ENCODE data around the gene IL31RA.

Gene IL31RA

GRCh38 chr5:55820488-55820887 is 30.7 kb upstream of the IL31RA start:
- no peaks in the 10 kb centered on the region for H3K79me2 ChIP-seq (ENCODE audit: low read length)
- no peak overlapping the region for H3K27ac ChIP-seq (ENCODE audit: low read length)
- no peaks in the 10 kb centered on the region for H4K20me1 ChIP-seq (ENCODE audit: insufficient read depth, low read length)
- no peak overlapping the region for H3K9ac ChIP-seq (ENCODE audit: low read length)
- TF ChIP-seq EZH2phosphoT487 (IDR thresholded peaks at IDR 0.05; ENCODE audit: low read depth) = no peak
- TF ChIP-seq, protein P1, sequence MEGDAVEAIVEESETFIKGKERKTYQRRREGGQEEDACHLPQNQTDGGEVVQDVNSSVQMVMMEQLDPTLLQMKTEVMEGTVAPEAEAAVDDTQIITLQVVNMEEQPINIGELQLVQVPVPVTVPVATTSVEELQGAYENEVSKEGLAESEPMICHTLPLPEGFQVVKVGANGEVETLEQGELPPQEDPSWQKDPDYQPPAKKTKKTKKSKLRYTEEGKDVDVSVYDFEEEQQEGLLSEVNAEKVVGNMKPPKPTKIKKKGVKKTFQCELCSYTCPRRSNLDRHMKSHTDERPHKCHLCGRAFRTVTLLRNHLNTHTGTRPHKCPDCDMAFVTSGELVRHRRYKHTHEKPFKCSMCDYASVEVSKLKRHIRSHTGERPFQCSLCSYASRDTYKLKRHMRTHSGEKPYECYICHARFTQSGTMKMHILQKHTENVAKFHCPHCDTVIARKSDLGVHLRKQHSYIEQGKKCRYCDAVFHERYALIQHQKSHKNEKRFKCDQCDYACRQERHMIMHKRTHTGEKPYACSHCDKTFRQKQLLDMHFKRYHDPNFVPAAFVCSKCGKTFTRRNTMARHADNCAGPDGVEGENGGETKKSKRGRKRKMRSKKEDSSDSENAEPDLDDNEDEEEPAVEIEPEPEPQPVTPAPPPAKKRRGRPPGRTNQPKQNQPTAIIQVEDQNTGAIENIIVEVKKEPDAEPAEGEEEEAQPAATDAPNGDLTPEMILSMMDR (IDR thresholded peaks at IDR 0.05; ENCODE audit: low read depth, low read length) = no peak
- no peak overlapping the region for H2AFZ ChIP-seq (ENCODE audit: low read depth, low read length)
- no peaks in the 10 kb centered on the region for H3K36me3 ChIP-seq (replicated peaks; ENCODE audit: low read depth, low read length)
- no peaks in the 10 kb centered on the region for H3K9me3 ChIP-seq (ENCODE audit: insufficient read depth, low read length)
- peaks cover 7% of the 10 kb centered on the region; the same call in 1 of the 2 replicates for H3K4me1 ChIP-seq (ENCODE audit: low read length)
- no peak overlapping the region for H3K4me3 ChIP-seq (ENCODE audit: low read length)
- H3K4me2 ChIP-seq (ENCODE audit: low read length) = no peak overlapping the region
- no peaks in the 10 kb centered on the region for H3K27me3 ChIP-seq (ENCODE audit: low read depth, low read length)

DNA sequence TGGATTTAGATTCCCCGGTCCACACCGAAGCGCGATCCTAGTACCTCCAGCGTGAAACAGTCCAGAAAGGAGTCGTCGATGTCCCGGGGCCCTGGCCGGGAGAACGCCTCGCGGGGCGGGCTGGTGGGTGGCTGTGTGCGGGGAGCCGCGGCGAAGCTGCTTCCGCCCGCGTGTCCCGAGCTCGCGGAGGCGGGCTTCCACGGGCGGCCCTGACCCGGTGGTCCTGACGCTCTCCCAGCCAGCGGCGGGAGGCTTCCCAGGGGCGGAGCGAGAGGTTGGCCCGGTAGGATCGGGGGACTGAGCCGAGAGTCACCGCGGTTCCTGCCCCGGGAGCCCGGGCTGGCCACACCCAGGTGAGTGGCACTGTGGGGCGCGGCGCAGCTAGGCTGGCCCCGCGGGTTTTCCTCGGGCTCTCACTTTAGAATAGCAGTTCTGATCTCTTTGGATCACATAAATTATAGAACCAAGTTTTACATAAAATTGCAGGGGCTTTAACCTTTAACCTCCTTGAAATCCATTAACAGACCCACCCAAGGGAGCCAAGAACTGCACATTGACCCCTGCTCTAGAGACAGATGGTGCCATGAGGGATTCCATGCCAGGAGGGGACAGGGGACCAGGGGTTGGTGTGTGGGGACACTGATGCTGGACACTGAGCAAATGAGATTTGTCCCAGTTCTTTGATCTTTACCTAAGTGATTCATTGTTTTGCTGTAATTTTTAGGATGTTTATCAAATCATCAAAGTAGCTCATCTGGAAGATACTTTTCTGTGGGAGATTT is 29.2 kb upstream of the IL31RA start:
- no peak for TF ChIP-seq EZH2phosphoT487 (IDR thresholded peaks at IDR 0.05; ENCODE audit: low read depth)
- TF ChIP-seq, protein P1 (IDR thresholded peaks at IDR 0.05; ENCODE audit: low read depth, low read length) = no peak
- Histone ChIP-seq H3K36me3 (replicated peaks; ENCODE audit: low read depth, low read length) (no peaks in the 10 kb centered on the region), H3K4me1 (ENCODE audit: low read length) (peaks cover 14% of the 10 kb centered on the region), H2AFZ (ENCODE audit: low read depth, low read length) (no peak overlapping the region), H3K79me2 (ENCODE audit: low read length) (no peaks in the 10 kb centered on the region), H3K9ac (ENCODE audit: low read length) (no peak overlapping the region), H3K4me2 (ENCODE audit: low read length) (no peak overlapping the region), H3K27ac (ENCODE audit: low read length) (no peak overlapping the region), H4K20me1 (ENCODE audit: insufficient read depth, low read length) (no peaks in the 10 kb centered on the region), H3K4me3 (ENCODE audit: low read length) (no peak overlapping the region), H3K27me3 (ENCODE audit: low read depth, low read length) (no peaks in the 10 kb centered on the region), H3K9me3 (ENCODE audit: insufficient read depth, low read length) (no peaks in the 10 kb centered on the region)

DNA sequence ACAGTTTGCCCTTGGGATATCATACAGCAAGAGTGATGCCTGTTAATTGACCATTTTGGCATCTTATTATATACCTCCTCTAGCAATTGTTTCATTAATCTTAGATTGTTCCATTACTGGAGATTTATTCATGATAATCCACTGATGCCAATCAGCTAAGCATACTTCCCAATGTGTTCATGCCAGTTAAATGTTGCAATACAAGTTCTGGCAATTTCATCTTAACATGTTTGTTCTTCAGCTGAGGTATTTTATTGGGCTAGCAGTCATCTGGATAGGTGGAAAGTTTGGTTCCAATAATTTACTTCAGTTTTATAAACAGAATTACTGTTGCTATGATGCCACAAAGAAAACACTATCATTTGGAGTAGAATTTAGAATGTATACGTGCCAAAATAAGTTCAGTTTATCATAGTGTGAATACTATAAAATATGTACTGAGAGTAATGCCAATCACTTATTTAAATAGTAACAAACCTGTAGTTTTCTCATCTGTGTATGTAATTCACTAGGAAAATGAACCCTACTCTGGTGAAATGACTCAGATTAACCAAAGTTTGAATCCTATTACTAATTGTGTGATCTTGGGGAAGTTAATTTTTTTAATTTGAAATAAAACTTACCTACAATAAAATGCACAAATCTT is 27.9 kb upstream of the IL31RA start:
- no peak overlapping the region for H3K9ac ChIP-seq (ENCODE audit: low read length)
- TF ChIP-seq, protein P1 (IDR thresholded peaks at IDR 0.05; ENCODE audit: low read depth, low read length) = no peak
- no peak for TF ChIP-seq EZH2phosphoT487 (IDR thresholded peaks at IDR 0.05; ENCODE audit: low read depth)
- no peaks in the 10 kb centered on the region for H3K27me3 ChIP-seq (ENCODE audit: low read depth, low read length)
- H3K4me2 ChIP-seq (ENCODE audit: low read length) = no peak overlapping the region
- H3K36me3 ChIP-seq (replicated peaks; ENCODE audit: low read depth, low read length) = no peaks in the 10 kb centered on the region
- H2AFZ ChIP-seq (ENCODE audit: low read depth, low read length) = no peak overlapping the region
- H3K79me2 ChIP-seq (ENCODE audit: low read length) = no peaks in the 10 kb centered on the region
- H3K27ac ChIP-seq (ENCODE audit: low read length) = no peak overlapping the region
- H3K9me3 ChIP-seq (ENCODE audit: insufficient read depth, low read length) = no peaks in the 10 kb centered on the region
- H3K4me3 ChIP-seq (ENCODE audit: low read length) = no peak overlapping the region
- H4K20me1 ChIP-seq (ENCODE audit: insufficient read depth, low read length) = no peaks in the 10 kb centered on the region
- H3K4me1 ChIP-seq (ENCODE audit: low read length) = peaks cover 14% of the 10 kb centered on the region

DNA sequence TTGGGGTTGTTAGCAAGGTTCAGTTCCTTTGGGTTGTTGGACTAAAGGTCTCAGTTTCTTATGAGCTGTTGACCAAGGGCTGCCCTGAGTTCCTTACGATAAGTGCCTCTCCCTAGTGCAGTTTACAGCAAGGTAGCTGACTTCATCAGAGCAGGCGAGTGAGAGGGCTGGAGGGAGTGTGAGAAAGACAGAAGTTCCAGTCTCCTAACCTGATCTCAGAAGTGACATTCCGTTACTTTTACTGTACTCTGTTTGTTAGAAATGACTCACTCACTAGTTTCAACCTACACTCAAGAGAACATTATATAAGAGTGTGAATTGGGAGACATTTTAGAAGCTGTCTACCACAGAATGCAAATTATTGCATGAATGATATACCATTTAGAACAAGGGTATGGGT is 21.2 kb upstream of the IL31RA start:
- TF ChIP-seq EZH2phosphoT487 (IDR thresholded peaks at IDR 0.05; ENCODE audit: low read depth) = no peak
- TF ChIP-seq, protein P1 (IDR thresholded peaks at IDR 0.05; ENCODE audit: low read depth, low read length) = no peak
- no peak overlapping the region for H3K27ac ChIP-seq (ENCODE audit: low read length)
- no peaks in the 10 kb centered on the region for H3K79me2 ChIP-seq (ENCODE audit: low read length)
- H3K4me3 ChIP-seq (ENCODE audit: low read length) = no peak overlapping the region
- H4K20me1 ChIP-seq (ENCODE audit: insufficient read depth, low read length) = no peaks in the 10 kb centered on the region
- H3K27me3 ChIP-seq (ENCODE audit: low read depth, low read length) = no peaks in the 10 kb centered on the region
- H3K9ac ChIP-seq (ENCODE audit: low read length) = no peak overlapping the region
- no peaks in the 10 kb centered on the region for H3K36me3 ChIP-seq (replicated peaks; ENCODE audit: low read depth, low read length)
- no peaks in the 10 kb centered on the region for H3K9me3 ChIP-seq (ENCODE audit: insufficient read depth, low read length)
- H2AFZ ChIP-seq (ENCODE audit: low read depth, low read length) = no peak overlapping the region
- peaks cover 30% of the 10 kb centered on the region for H3K4me1 ChIP-seq (ENCODE audit: low read length)
- H3K4me2 ChIP-seq (ENCODE audit: low read length) = peak overlapping the region; percentile 2; the same call in 1 of the 2 replicates

Data from OCI-LY3 (cell line).